GM10248 (cell line): Measurements from ENCODE around the gene ACOXL.

Experiments used
- CTCF ChIA-PET: fragments of 300-600 bp; sonication (Branson Sonifier 250); formaldehyde crosslinking; extraction: SDS; loops from one replicate; lab custom pipeline; 2021; ENCODE audit warnings: antibody characterized with exemption; lab: Yijun Ruan, JAX
- POLR2A ChIA-PET: fragments of 350-650 bp; sonication (Branson Sonifier 250); formaldehyde crosslinking; extraction: SDS; loops from one replicate; lab custom pipeline; 2020; ENCODE audit warnings: antibody characterized with exemption; lab: Yijun Ruan, JAX
- DNase-seq: peaks from one replicate; pipeline ENCODE4 v3.0.0; 2012; ENCODE audit errors: extremely low spot score
- TF ChIP-seq, protein P1 (sequence below): IDR thresholded peaks from 2 replicates; pipeline ENCODE4 v1.5.1; 2012; ENCODE audit warnings: mild to moderate bottlenecking, low read depth; ENCODE audit errors: extremely low read depth, missing control alignments, control extremely low read depth

The ACOXL gene

DNA sequence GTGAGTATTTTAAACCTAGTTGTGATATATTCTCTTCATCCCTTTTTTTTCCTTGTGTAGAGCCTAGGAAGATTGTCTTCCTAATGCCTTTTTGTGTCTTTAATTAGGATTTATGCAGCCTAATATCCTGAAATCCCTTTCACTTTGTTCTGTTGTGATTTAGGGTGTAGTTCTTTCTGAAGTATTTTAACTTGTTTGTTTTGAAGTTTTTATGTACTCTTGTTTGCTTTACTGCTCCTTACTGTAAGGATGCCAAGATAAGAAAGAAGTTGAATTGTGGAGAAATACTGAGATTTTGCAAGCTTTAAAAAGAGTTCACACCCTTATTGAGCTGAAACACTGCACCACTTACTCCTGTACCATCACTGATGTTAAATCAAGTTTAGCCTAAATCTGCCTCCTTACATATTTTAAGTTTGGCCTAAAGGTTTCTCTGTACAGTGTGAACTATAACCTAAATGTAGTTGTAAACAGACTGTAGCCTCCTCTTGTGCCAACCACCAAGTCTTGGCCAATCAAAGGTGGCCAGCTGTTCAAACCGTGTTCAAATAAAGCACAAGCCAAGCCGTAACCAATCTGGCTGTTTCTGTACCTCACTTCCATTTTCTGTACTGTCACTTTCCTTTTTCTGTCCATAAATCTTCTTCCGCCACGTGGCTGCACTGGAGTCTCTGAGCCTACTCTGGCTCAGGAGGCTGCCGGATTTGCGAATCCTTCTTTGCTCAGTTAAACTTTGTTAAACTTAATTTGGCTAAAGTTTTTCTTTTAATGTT is 17.7 kb upstream of the ACOXL start:
- DNase-seq: no peak
- ChIA-PET POLR2A (no interaction called here), CTCF (no interaction called here)
- TF ChIP-seq, protein P1, sequence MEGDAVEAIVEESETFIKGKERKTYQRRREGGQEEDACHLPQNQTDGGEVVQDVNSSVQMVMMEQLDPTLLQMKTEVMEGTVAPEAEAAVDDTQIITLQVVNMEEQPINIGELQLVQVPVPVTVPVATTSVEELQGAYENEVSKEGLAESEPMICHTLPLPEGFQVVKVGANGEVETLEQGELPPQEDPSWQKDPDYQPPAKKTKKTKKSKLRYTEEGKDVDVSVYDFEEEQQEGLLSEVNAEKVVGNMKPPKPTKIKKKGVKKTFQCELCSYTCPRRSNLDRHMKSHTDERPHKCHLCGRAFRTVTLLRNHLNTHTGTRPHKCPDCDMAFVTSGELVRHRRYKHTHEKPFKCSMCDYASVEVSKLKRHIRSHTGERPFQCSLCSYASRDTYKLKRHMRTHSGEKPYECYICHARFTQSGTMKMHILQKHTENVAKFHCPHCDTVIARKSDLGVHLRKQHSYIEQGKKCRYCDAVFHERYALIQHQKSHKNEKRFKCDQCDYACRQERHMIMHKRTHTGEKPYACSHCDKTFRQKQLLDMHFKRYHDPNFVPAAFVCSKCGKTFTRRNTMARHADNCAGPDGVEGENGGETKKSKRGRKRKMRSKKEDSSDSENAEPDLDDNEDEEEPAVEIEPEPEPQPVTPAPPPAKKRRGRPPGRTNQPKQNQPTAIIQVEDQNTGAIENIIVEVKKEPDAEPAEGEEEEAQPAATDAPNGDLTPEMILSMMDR: no peak

DNA sequence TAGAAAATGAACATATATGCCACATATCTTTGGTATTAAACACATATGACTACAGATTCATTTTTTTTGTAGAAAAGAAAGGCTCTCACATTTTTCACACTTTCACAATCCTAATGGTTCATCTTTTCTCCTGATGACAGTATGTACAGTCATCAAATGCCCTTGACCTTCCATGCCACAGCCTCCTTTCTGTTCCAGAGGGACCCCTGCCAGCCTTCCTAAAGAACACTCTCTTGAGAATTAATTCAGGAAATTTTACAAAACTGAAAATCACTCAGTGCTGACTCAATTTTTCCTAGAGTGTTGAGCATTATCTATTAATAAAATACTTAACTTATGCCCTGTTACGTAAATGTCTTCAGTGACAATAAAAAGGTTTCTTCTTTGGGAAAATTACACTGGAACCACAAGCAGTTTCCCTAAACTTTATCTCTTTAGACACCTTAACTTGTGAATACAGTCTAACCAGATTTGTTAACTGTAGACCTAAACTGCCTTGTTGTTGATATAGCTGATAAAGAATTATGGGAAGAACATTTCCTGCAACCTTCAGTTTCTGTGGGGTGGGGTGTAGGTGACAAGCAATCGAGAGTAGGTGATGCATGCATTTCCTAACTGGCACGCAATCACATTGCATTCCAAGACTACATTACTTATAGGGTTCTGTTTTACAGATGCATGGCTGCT is 15.3 kb upstream of the ACOXL start:
- TF ChIP-seq, protein P1: no peak
- DNase-seq: no peak
- POLR2A ChIA-PET: no interaction called here
- CTCF ChIA-PET: no interaction called here

DNA sequence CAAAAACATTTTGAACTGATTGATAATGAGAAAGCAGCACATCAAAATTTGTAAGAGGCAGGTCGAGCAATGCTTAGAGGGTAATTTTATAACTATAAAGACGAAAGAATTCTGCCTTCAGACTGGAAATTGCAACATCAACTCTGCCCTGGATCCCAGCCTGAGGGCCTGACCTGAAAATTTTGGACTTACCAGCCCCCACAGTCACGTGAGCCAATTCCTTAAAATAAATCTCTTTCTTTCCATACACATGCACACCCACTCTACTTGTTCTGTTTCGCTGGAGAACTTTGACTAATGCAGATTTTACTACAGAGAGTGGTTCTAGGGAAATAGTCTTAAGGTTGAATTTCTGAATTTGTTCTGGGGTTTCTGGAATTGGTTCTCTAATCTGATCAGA is 14.6 kb upstream of the ACOXL start:
- DNase-seq: no peak
- ChIA-PET POLR2A (no interaction called here), CTCF (interaction anchor here (0.9 kb wide), 2 partner anchors 23 to 38 kb away, joined by 3 to 4 read pairs; no protein-coding TSS in a partner anchor)
- TF ChIP-seq, protein P1: no peak

DNA sequence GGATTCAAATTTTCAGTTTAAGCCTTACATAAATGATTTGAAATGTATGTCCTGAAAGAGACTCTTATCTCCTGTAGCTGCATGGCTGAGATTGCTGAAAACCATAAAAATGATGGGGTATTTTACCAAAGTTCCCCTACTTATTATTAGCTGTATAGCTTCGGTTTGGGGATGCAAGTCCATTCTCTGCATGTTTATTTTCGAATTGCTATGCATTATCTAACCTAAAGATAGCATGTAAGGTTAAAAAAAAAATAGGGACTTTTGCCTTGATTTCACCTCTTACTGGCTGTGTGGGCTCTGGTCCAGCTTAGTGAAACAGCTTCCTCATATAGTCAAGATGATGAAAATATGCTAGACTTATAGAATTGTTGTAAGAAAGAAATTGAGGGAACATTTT is 14.0 kb upstream of the ACOXL start:
- DNase-seq: no peak
- CTCF ChIA-PET: interaction anchor here (0.9 kb wide), 2 partner anchors 22 to 37 kb away, joined by 3 to 4 read pairs; no protein-coding TSS in a partner anchor
- POLR2A ChIA-PET: no interaction called here
- TF ChIP-seq, protein P1: no peak

DNA sequence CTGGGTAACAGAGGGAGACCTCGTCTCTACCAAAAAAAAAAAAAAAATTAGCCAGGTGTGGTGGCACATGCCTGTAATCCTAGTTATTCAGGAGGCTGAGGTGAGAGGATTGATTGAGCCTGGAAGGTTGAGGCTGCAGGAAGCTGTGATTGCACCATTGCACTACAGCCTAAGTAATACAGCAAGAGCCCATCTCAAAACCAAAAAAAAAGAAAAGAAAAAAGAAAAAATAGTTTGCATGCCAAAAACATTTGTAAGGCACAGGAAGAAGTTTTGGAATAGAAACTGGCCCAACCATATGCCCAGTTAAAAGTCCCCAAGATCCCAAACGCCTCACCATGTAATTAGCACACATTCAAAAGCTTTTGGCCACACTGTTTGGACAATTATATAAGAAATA is 13.4 kb upstream of the ACOXL start:
- POLR2A ChIA-PET: no interaction called here
- CTCF ChIA-PET: no interaction called here
- DNase-seq: no peak
- TF ChIP-seq, protein P1: no peak

DNA sequence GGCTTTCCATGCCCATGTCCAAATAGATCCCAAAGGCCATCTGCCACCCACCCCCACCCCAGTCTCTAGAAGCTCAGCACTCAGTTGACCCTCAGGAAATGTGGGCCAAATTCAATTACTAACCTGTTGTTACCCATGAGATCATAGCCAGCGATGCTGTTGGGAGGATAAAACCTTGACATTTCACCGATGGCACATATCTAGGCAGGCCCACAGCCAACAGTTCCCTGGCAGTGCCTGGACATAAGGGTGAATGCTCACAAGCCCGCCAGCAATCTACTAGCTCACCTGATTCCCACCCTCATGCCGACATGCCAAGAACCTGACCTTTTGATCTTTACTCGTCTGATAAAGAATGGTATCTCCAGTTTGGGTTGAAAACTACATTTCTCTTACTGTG is 11.8 kb upstream of the ACOXL start:
- ChIA-PET POLR2A (no interaction called here), CTCF (interaction anchor here (1.4 to 2.8 kb wide), 3 partner anchors 8 to 92 kb away, joined by 3 to 13 read pairs (median 4); no protein-coding TSS in a partner anchor)
- TF ChIP-seq, protein P1: no peak
- no peak for DNase-seq
